RWPE1 (cell line): ENCODE results near the gene CRYBA4.

Experiments used
- CTCF ChIA-PET: fragments of 350-600 bp; sonication (Branson Sonifier 250); formaldehyde crosslinking; extraction: SDS; loops from one replicate; lab custom pipeline; 2021; lab: Yijun Ruan, JAX
- POLR2A ChIA-PET: fragments of 400-600 bp; formaldehyde crosslinking; extraction: SDS; loops from one replicate; lab custom pipeline; 2020; ENCODE audit warnings: antibody characterized with exemption; ENCODE audit not compliant: low non-redundant PET; lab: Yijun Ruan, JAX
- DNase-seq: peaks from one replicate; pipeline ENCODE4 v3.0.0; 2012; ENCODE audit warnings: low spot score
- H3K27ac ChIP-seq: fragments of 450-650 bp; 2 replicates; pipeline ENCODE4 v1.5.1; 2017
- TF ChIP-seq, protein P1 (sequence below): fragments of 450-650 bp; conservative IDR thresholded peaks from 2 replicates; pipeline ENCODE4 v1.5.1; 2017; ENCODE audit warnings: low read depth, mild to moderate bottlenecking

CRYBA4 gene

DNA sequence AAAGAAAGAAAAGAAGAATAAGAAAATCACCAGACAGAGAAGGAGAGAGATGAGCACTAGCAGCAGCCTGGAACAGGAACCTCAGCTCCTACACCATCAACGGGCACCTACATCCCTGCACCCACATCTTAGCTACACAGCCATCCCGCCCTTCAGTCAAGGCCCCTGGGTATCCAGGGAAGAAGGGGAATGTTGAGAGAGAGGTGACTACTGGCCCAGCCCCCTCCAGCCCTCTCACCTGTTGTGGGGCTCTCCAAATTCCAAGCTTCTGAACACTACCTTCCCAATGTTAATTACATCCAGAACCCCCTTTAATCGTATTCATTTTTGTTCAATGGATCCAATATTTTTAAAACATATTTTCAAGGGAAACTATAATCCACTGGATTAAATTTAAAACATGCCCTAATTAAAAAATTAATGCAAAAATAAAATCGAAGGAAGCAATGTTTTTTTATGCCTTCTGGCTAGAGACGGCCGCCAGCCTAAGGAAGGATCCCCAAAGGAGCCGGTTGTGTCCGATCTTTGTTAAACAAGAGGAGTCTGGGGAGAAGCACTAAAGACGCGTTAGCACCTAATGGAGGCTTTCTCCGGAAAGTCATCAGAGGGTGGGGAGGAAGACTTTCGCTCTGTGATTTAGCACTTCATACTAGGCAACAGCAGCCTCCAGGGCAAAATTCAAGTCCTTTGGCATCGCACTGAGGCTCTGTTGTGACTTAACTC lies 41.4 kb upstream of the CRYBA4 start:
- ChIA-PET CTCF (no interaction called here), POLR2A (no interaction called here)

DNA sequence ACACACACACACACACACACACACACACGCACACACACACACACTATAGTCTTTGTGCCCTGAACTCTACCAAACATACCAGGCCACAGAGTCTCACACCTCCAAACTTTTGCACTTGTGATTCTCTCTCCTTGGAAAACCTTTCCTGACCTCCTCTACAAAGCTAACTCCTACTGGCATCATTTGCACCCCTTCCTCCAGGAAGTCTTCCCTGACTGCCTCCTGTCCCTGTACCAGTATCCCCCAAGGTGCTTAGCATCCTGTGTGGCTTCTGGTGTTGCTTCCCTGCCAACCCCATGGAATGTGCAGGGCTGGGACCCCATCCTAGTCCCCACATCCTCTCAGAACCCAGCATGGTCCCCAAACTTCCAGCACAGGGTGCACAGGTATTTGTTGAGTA lies 40.7 kb upstream of the CRYBA4 start:
- TF ChIP-seq, protein P1, sequence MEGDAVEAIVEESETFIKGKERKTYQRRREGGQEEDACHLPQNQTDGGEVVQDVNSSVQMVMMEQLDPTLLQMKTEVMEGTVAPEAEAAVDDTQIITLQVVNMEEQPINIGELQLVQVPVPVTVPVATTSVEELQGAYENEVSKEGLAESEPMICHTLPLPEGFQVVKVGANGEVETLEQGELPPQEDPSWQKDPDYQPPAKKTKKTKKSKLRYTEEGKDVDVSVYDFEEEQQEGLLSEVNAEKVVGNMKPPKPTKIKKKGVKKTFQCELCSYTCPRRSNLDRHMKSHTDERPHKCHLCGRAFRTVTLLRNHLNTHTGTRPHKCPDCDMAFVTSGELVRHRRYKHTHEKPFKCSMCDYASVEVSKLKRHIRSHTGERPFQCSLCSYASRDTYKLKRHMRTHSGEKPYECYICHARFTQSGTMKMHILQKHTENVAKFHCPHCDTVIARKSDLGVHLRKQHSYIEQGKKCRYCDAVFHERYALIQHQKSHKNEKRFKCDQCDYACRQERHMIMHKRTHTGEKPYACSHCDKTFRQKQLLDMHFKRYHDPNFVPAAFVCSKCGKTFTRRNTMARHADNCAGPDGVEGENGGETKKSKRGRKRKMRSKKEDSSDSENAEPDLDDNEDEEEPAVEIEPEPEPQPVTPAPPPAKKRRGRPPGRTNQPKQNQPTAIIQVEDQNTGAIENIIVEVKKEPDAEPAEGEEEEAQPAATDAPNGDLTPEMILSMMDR, result no peak
- no peak overlapping the region for H3K27ac ChIP-seq
- DNase-seq, result no peak
- ChIA-PET POLR2A (interaction anchor here (1.0 kb wide), 1 partner anchor 8 kb away, joined by 3 read pairs; no protein-coding TSS in a partner anchor), CTCF (no interaction called here)

More for the DNA sequence above, 41.4 kb upstream of the CRYBA4 start:
- no peak overlapping the region for H3K27ac ChIP-seq
- TF ChIP-seq, protein P1, result no peak
- DNase-seq, result no peak

DNA sequence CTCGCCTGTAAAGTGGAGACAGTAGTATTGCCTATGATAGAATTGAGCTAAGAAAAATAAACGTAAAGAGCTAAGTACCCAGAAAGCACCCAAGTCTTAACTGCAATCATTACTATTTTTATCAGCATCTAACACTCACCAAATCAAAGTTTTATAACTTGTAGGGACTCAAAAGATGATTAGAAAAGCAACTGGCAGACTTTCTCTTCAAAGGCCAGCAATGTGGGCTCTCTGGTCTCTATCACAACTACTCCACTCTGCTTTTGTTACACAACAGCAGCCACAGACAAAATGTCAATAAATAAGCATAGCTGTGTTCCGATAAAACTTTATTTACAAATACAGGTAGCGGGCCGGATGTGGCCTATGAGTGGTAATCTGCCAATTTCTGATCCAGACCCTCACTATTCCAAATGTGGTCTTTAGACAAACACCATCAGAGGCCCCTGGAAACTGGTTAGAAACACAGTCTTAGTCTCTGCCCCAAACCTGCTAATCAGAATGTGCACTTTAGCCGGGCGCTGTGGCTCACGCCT lies 40.1 kb upstream of the CRYBA4 start:
- ChIA-PET POLR2A (interaction anchor here (1.0 kb wide), 1 partner anchor 8 kb away, joined by 3 read pairs; no protein-coding TSS in a partner anchor), CTCF (no interaction called here)
- no peak overlapping the region for H3K27ac ChIP-seq
- TF ChIP-seq, protein P1, result no peak
- no peak for DNase-seq

DNA sequence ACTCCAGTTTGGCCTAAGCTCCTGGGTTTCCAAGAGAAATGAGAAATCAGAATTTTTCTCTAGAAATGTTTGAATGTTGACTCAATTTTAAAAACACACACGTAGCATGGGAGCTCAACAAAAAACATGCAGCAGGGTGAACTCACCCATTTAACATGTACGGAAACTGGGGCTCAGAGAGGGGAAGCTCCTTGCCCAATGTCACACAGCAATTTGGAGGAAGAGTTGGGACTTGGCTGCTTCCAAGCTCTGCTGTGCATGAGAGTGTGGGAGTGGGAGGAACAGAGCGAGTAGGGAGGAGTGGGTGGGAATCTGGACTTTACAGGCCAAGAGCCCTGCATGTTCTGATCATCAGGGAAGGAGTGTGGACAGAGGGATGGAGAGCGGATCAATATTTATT lies 37.8 kb upstream of the CRYBA4 start:
- TF ChIP-seq, protein P1, result no peak
- ChIA-PET POLR2A (no interaction called here), CTCF (no interaction called here)
- DNase-seq, result no peak
- peak overlapping the region; percentile 75 for H3K27ac ChIP-seq

DNA sequence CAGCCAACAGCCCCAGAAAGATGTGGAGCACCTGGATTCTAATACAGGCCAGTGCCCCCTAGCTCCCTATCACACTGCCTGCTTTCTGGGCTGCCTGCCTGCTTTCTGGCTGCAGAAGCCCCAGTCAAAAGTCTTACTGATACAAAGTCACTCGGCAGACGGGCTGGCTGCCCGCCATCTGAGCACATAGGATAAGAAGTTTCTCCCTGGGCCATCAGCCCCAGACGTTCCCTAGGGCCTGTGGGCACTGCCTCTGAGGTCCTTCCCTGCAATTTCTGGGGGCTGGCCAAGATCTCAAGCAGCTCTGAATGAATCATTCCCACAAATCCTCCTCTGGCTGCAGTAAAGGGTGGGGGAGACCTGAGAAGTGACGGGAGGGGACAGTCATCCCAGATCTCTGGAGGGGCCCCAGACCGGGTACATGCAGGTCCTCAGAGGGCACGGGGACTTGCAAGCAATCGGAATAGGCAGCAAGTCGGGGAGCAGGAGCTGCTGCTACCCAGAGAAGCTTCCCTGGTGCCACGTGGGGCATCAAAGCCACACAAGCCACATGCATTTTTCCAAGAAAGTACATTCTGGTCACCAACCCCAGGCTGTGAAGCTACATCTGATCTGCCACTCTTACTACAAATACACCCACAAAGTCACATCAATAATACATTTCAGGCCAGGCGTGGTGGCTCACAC lies 36.5 kb upstream of the CRYBA4 start:
- ChIA-PET POLR2A (no interaction called here), CTCF (interaction anchor here (0.6 kb wide), 1 partner anchor 67 kb away, joined by 5 read pairs; no protein-coding TSS in a partner anchor)
- peak; percentile 42 for DNase-seq
- peak overlapping the region; percentile 75 for H3K27ac ChIP-seq
- TF ChIP-seq, protein P1, result no peak

DNA sequence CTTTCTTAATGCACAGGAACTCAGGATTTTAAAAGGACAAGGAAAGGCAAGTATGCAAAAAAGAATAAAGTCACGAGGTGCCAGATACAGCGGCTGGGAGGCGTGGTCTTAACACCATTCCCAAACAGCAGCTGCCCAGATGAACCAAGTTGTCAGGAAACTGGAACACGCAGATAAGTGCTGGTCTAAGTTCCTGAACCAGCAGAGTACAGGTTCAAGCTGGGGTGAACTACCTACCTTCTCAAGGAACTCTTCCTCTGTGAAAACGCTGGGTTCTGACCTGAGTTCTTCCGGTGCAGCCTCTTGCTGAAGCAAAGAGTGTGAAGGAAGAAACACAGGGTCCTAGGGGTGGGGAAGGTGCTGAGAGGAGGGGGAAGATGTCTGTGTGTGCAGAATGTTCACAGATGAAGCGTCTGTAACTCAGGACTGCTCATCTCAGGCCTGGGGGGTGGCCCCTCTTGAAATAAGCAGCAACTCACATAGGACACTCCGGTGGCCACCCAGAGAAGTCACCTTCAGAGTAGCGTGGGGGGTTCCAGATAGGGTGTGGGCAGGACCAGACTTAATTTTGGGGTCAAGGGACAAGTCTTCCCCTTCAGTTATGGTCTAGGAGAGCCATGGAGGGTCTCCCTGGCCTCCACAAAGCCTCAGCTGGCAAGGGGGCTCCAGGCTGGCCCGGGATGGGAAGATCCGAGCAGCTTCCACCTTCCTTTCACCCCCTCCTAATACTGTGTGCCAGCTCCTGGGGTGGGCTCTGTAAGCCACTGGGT lies 35.0 kb upstream of the CRYBA4 start:
- peak overlapping the region; percentile 75 for H3K27ac ChIP-seq
- DNase-seq, result no peak
- TF ChIP-seq, protein P1, result no peak
- ChIA-PET POLR2A (no interaction called here), CTCF (no interaction called here)
